HG03342 (cell line): ENCODE data around the gene TICRR.

ENCODE experiments used
- ATAC-seq: cut with Tn5 transposase; IDR thresholded peaks from one replicate; pipeline ENCODE4 v1.9.1; 2021; ENCODE audit warnings: mild to moderate bottlenecking, moderate library complexity; ENCODE audit not compliant: unreplicated experiment

Gene TICRR

GRCh38 chr15:89670971-89671560, 95.8 kb downstream of the TICRR start:
- ATAC-seq, result no peak

- ATAC-seq, result no peak
Observed at GRCh38 chr15:89671687-89672086, 96.4 kb downstream of the TICRR start.

- ATAC-seq, result no peak
Observed at GRCh38 chr15:89672221-89673164, 97.2 kb downstream of the TICRR start.

- no peak for ATAC-seq
Observed at GRCh38 chr15:89673165-89673512, 97.9 kb downstream of the TICRR start.

GRCh38 chr15:89674526-89674925, 99.3 kb downstream of the TICRR start:
- no peak for ATAC-seq

GRCh38 chr15:89675606-89676005, 100.3 kb downstream of the TICRR start:
- no peak for ATAC-seq

- no peak for ATAC-seq
Observed at GRCh38 chr15:89677381-89677780, 102.1 kb downstream of the TICRR start.
